Measurements from ENCODE around the gene SPATA6L. TPM values are rescaled to one million over a fixed set of nuclear protein-coding genes. Genes with fewer than 3 reads are reported as not detected.

The SPATA6L gene
- total and polyA plus RNA-seq, 2 of the 13 experiments (the other 11 are each of a cell fraction or from before 2014, with no cell fraction given) = 1.1 to 1.9 TPM

- TF ChIP-seq, protein P1, sequence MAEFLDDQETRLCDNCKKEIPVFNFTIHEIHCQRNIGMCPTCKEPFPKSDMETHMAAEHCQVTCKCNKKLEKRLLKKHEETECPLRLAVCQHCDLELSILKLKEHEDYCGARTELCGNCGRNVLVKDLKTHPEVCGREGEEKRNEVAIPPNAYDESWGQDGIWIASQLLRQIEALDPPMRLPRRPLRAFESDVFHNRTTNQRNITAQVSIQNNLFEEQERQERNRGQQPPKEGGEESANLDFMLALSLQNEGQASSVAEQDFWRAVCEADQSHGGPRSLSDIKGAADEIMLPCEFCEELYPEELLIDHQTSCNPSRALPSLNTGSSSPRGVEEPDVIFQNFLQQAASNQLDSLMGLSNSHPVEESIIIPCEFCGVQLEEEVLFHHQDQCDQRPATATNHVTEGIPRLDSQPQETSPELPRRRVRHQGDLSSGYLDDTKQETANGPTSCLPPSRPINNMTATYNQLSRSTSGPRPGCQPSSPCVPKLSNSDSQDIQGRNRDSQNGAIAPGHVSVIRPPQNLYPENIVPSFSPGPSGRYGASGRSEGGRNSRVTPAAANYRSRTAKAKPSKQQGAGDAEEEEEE (CRISPR knock-in tag; IDR thresholded peaks at IDR 0.05; ENCODE audit: borderline replicate concordance) = no peak
- TF ChIP-seq POLR2A (IDR thresholded peaks at IDR 0.05; ENCODE audit: insufficient read depth in 1 of 2, low read depth in 2 of 2, low read length in 2 of 2) = no peak
- TF ChIP-seq ARNT (IDR thresholded peaks at IDR 0.05) = no peak
Measured at GRCh38 chr9:4591123-4591500, 75.2 kb downstream of the SPATA6L start (continued).

GRCh38 chr9:4590430-4591122 lies 75.7 kb downstream of the SPATA6L start:
- Histone ChIP-seq H3K27ac (ENCODE audit: extremely low read length, insufficient read depth, low read length) (no peak overlapping the region), H3K9ac (ENCODE audit: insufficient read depth, low read depth, low read length) (no peak overlapping the region), H3K4me2 (ENCODE audit: low read depth, low read length) (no peak overlapping the region), H4K20me1 (ENCODE audit: insufficient read depth, low read length) (no peaks in the 10 kb centered on the region), H3K36me3 (replicated peaks in 1 of 2; ENCODE audit: control insufficient read depth in 1 of 2, insufficient read depth in 2 of 2, low read length in 2 of 2) (no peaks in the 10 kb centered on the region), H3K4me1 (ENCODE audit: insufficient read depth, low read length) (no peaks in the 10 kb centered on the region), H3K9me3 (ENCODE audit: low read length) (no peaks in the 10 kb centered on the region), H3K27me3 (ENCODE audit: control insufficient read depth in 1 of 2, insufficient read depth in 2 of 2, low read length in 2 of 2) (no peaks in the 10 kb centered on the region), H3K79me2 (ENCODE audit: insufficient read depth, low read length) (no peaks in the 10 kb centered on the region), H3K4me3 (replicated peaks in 1 of 3; ENCODE audit: insufficient read depth in 1 of 3, low read depth in 2 of 3, low read length in 3 of 3) (no peak overlapping the region), H2AFZ (ENCODE audit: low read length) (no peak overlapping the region)
- DNase-seq (ENCODE audit: low spot score) (no peak), ATAC-seq (no peak), FAIRE-seq (no peak)
- intact Hi-C loops (cut with micrococcal nuclease; ENCODE audit: unreplicated experiment) = no loop called here
- ChIA-PET POLR2A (interaction anchor here (0.6 kb wide), 1 partner anchor 57 kb away, joined by 3 read pairs; no protein-coding TSS in a partner anchor), CTCF (ENCODE audit: low intra/inter-chr PET ratio, low total read pairs) (no interaction called here)
- BruUV-seq (replicated peaks) = no TSS peak
- 67% methylated on average over 8 of the region's 8 CpGs for WGBS (ENCODE audit: low lambda C conversion rate)
- in situ Hi-C loops (cut with HindIII; ENCODE audit: extremely low pct_ligation_motif_present, low pct_unique_long_range_greater_than_20kb) = no loop called here
- TF ChIP-seq FUBP1 (CRISPR knock-in tag; IDR thresholded peaks at IDR 0.05; ENCODE audit: borderline replicate concordance) (no peak), NR2F1 (CRISPR knock-in tag; IDR thresholded peaks at IDR 0.05) (no peak), ZSCAN30 (CRISPR knock-in tag; IDR thresholded peaks at IDR 0.05) (no peak), SMARCC2 (IDR thresholded peaks at IDR 0.05) (no peak), ZNF253 (CRISPR knock-in tag; IDR thresholded peaks at IDR 0.05; ENCODE audit: borderline replicate concordance) (no peak), ZNF564 (CRISPR knock-in tag; IDR thresholded peaks at IDR 0.05) (no peak), CBFB (CRISPR knock-in tag; IDR thresholded peaks at IDR 0.05) (no peak), ZSCAN20 (CRISPR knock-in tag; IDR thresholded peaks at IDR 0.05; ENCODE audit: borderline replicate concordance) (no peak)
- TF ChIP-seq, protein P2, sequence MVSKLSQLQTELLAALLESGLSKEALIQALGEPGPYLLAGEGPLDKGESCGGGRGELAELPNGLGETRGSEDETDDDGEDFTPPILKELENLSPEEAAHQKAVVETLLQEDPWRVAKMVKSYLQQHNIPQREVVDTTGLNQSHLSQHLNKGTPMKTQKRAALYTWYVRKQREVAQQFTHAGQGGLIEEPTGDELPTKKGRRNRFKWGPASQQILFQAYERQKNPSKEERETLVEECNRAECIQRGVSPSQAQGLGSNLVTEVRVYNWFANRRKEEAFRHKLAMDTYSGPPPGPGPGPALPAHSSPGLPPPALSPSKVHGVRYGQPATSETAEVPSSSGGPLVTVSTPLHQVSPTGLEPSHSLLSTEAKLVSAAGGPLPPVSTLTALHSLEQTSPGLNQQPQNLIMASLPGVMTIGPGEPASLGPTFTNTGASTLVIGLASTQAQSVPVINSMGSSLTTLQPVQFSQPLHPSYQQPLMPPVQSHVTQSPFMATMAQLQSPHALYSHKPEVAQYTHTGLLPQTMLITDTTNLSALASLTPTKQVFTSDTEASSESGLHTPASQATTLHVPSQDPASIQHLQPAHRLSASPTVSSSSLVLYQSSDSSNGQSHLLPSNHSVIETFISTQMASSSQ (IDR thresholded peaks at IDR 0.05; ENCODE audit: low read depth) = no peak
- TF ChIP-seq, protein P2 (CRISPR knock-in tag; IDR thresholded peaks at IDR 0.05; ENCODE audit: borderline replicate concordance) = no peak
- TF ChIP-seq, protein P3, sequence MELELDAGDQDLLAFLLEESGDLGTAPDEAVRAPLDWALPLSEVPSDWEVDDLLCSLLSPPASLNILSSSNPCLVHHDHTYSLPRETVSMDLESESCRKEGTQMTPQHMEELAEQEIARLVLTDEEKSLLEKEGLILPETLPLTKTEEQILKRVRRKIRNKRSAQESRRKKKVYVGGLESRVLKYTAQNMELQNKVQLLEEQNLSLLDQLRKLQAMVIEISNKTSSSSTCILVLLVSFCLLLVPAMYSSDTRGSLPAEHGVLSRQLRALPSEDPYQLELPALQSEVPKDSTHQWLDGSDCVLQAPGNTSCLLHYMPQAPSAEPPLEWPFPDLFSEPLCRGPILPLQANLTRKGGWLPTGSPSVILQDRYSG (CRISPR knock-in tag; IDR thresholded peaks at IDR 0.05) = no peak

All from HepG2 (cell line).